CD4-positive, alpha-beta T cell treated with Interleukin-17A for 1 hour (primary cell): Measurements from ENCODE around the gene PTPN21.

Experiments
- DNase-seq: peaks from one replicate; pipeline ENCODE4 v3.0.0-alpha.2; 2020

PTPN21 gene

DNA sequence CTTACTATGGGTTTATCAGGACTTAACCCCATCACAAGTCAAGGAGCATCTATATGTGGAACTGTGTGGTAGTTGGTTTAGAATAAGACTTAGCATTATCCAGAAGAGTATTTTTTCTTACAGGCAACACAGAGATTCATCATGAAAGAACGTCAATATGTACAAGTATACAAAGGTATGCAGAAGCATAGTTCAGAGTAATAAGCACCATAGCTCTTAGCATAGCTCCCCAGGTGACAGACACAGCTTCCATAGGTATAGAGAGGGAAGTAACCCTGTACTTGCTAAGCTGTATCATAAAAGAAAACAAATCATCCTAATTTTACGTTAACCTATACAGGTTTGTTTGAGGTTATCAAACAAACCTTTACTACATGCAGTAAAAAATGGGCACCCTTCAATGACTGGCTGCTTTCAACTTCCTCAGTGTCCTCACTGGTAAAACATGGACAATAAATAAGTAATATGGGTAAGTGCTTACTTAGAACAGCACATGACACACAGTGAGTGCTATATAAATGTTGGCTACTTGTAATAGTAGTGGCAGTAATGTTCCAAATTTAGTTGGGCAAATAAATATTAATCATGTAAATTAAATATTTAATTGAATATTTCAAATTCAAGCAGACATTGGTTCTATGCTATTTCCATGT lies 50.9 kb downstream of the PTPN21 start:
- DNase-seq = no peak

DNA sequence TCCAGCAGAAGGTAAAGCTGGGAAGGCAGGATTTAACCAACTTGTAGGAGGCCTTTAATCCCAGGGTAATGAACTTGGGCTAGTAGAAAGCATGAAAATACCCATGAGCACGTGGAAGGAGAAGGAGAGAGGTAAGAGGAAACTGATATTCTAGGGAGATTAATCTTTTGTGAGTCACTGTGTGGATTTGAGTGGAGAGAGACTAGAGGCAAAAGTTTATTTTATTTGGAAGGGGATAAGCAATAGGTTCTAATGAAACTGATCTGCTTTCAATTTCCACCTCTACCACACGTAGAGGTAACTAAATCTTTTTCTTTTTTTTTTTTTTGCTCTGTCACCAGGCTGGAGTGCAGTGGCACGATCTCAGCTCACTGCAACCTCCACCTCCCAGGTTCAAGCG lies 52.1 kb downstream of the PTPN21 start:
- DNase-seq = no peak

DNA sequence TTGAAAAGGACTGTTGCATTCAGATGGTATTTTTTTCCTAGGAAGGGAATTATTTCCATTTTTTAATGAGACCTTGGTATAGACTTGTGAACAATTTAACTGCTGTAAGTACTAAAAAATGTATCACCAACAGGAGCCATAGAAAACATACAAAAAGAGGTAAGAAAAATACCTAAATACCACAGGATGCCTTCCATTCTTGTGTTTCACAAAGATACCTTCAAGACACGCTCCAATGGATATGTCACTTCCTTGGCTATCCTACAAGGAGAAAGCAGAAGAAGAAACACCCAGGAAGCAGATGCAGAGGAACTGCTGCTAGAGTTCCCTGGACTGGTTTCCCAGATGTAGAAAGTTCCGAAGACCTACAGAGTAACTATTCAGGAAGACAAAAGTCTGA lies 54.2 kb downstream of the PTPN21 start:
- no peak for DNase-seq

DNA sequence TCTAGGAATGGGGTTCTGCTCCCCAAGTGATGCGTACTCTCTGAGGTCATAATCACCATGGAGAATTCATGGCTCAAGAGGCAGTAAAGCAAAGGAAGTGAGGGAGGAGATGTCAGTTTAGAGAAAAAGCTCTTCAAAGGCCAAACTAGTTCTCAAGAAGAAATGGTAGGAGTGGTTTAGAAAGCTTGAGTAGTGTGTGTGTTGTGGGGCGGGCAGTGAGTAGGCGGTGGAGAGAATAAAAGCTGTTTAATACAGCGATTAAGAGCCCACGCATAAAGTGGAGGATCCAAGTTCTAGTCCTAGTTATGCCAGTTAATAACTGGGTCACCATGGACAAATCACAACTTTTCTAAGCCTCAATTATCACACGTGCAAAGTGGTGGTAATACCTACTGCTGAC lies 55.6 kb downstream of the PTPN21 start:
- DNase-seq = no peak

GRCh38 chr14:88496414-88496813 lies 58.4 kb downstream of the PTPN21 start:
- no peak for DNase-seq

DNA sequence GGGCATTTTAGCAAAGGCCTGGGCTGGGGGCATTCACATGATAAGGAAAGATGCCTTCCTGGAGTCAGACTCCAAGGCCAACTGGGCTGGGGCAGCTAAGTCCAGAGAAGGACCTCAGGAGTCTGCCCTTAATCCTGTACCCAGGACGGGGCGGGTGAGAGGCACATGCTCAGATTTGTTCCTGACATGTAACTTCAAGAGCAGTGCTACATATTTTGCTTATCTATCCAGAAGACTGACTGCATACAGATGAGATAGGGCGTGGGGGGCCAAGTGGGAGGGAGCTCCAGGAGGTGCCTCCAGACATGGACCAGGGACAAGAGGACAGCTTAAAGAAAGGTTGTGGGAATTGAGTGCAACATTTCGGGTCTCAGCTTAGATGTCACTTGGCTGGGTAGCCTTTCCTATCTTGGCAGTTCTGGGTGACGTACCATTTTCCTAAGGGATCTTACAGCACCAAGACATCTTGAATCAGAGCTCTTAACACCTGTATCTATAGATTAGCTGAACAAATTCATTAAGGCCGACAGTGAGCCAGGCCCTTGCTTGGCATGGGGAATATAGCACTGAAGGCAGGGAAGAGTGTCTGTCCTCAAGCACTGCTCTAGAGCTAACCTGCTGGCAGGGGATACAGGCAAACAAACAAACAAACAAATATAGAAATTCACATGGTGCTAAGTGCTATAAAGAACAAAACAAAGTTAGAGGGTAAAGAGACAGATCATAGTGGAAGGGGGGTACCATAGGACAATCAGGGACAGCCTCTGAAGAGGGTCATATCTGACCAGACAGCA lies 61.2 kb downstream of the PTPN21 start:
- no peak for DNase-seq

DNA sequence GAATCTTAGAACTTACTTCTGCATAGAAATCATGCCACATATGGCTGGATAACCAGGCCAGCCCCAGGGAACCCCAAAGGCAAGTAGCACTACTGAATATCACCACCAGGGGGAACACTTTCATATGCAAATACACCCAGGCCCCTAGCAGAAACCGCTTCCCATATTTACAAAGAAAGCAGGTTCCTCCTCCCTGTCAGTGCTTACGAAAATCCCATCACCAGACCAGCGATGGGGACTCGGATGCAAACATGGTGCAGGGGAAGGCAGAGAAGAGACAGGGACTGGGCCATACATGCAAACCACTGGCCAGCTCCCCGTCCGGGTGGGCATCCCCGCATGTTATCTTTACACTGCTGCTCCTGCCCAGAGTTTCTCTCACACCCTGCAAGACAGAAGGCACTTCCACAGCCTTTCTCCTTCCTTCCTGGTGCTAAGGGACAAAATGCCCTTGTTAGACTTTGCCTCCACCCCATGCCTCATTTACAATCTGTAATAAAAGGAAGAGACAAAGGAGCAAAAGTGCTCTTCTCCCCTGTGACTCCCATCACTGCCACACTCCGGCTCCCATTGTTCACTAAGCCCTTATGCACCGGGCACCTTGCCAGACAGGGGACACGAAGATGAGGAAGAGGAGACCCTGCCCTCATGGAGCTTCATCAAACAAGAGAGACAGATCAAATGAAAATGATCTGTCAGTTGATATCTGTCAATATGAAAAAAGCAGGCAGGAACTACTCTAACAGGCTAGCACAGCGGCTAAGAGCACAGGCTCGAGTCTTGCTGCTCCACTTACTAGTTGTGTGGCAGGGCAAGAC lies 62.3 kb downstream of the PTPN21 start:
- peak; percentile 73 for DNase-seq

GRCh38 chr14:88490168-88490567 lies 64.6 kb downstream of the PTPN21 start:
- DNase-seq = no peak

GRCh38 chr14:88488897-88489296 lies 65.9 kb downstream of the PTPN21 start:
- DNase-seq = no peak

GRCh38 chr14:88488081-88488480 lies 66.7 kb downstream of the PTPN21 start:
- DNase-seq = no peak

DNA sequence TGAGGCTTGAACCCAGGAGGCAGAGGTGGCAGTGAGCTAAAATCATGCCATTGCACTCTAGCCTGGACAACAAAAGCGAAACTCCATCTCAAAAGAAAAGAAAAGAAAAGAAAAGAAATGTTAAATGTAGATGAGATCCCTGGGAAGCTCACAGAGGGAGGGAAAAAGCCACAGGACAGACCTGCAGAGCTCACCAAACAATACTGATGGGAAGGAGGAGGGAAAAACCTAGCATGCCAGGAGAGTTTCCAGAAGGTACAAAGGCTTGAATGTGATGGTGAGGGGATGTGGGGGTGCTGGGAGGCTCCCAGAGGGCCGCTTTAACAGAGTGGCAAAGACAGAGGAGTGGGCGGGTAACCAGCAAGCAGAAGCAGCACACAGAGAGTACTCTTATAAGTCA lies 72.3 kb downstream of the PTPN21 start:
- no peak for DNase-seq

- no peak for DNase-seq
Observed at GRCh38 chr14:88481794-88482193, 73.0 kb downstream of the PTPN21 start.

GRCh38 chr14:88481059-88481458 lies 73.7 kb downstream of the PTPN21 start:
- DNase-seq = no peak

DNA sequence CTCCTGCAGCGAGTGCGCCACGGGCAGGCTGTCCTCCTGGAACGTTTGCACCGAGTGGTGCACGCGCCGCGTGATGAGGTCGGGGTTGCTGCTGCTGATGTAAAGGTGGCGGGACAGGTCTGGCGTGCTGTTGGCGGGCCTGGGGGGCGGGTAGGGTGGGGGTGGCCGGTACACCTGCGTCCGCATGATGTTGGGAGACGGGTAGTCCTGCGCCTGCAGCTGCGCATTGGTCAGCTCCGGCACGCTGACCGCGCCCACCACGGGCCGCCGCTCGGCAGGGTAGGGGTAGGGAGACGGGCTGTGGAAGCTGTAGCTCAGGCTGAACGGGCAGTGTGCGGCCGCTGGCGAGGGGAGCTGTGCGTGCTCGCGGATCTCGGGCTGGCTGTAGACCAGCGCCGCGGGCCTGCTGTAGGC lies 75.2 kb downstream of the PTPN21 start:
- no peak for DNase-seq

DNA sequence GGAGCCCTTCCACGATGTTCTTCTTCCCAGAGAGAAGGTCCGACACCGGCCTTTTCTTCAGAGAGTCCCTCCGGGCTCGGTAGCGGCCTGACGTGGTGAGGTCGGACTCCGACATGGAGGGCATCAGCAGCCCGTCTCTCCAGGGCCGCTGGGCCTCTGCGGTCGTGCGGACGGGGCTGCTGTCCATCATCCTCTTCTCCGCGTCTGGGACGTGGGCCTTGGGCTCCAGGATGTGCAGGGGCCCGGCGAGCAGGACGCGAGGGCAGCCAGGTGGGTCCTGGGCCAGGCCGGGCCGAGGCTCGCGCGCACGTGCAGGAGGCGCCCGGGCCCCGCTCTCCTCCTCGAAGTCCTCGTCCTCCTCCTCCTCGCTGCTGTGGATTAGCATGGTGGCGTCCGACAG lies 75.9 kb downstream of the PTPN21 start:
- no peak for DNase-seq

GRCh38 chr14:88477513-88478250 lies 77.1 kb downstream of the PTPN21 start:
- no peak for DNase-seq

DNA sequence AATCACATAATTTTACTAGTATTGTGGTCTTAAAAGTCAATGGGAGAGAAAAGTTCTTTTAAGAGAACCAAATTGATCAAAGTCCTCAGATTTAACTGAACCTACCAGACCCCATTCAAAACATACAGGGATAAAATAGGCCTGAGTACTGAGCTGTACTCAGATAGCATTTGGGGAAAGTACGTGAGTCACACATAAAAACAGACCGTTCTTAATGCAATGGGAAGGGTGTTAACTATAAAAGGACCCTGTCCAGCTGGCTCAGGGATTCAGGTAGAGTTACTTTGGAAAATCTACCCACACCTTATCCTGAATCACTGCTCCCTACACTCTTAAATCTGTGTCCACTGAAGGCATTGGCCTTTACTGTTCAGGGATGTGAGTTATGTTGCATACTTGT lies 78.0 kb downstream of the PTPN21 start:
- no peak for DNase-seq

DNA sequence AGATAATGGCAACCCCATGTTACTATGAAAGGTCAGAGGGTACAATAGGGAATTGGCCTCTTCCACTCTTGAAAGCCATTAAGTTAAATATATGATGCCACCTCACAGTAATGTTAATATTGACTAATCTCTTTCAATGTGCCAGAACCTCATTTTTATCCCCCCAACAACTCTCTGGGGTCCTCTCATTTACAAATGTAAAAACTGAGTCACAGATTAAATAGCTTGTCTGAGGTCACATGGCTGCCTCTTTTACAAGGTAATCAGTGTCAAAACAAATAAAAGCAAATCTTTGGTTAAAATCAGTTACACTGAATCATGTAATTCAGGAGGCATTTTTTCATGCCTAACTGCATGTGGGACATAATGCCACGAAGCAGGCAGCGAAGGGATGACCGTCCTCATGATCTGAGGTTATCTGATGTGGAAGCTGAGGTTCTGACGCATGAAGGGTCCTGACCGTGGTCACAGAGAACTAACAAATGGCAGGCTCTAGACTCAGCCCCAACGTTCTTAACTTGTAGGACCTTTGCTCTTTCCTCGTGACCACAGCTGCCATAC lies 78.5 kb downstream of the PTPN21 start:
- DNase-seq = no peak

- DNase-seq = no peak
Observed at GRCh38 chr14:88473791-88474190, 81.0 kb downstream of the PTPN21 start.

DNA sequence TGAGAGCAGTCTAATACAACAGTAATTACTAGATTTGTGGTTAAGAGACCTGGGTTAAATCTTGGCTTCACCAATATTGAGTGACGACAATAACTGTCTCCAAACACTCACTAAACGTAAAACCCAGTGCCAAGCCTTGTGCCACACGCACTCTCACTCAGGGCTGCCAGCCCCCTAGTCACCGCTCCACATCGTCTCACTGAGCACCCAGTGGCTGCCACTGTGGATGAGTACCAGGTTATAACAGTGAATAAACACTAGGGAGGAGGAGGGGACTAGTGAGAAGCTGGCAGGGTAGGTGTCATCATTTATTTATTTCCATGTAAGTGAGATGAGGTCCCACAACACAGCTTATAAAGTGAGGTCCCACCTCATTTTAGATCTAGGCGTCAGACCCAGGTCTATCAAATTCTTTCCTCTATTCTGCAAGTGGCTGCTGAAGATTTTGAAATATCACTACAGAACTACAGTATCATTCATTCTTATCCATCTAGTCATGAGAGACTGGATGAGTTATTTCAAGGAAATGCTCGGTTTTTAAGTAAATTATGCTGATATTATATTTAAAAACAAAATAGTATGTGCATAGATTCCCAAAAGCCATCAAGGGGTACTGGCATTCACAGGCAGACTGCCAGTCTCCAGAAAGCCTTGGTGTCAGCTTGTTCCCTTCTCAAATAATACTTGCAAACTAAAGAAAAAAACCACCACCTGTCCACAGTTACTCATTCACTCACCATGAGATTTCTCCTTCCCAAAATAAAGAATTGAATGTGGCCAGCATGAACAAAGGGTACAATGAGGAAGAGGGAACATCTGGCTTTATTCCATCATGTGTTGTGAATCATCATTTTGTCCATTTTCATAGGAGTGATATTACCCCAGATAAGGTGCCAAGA lies 84.0 kb downstream of the PTPN21 start:
- no peak for DNase-seq

GRCh38 chr14:88468406-88468805 lies 86.4 kb downstream of the PTPN21 start:
- DNase-seq = no peak

- peak; percentile 11 for DNase-seq
Observed at GRCh38 chr14:88463318-88463717, 91.5 kb downstream of the PTPN21 start.
